ENCODE results near the gene DROSHA. TPM values are rescaled to one million over a fixed set of nuclear protein-coding genes. Genes with fewer than 3 reads are reported as not detected.

DROSHA gene
- total RNA-seq, 1 donor from 2014 or later: 58.6 TPM

- no peak overlapping the region for H3K4me3 ChIP-seq (ENCODE audit: low read depth, low read length)
- DNase-seq (ENCODE audit: low read depth): no peak
- TF ChIP-seq, protein P1, sequence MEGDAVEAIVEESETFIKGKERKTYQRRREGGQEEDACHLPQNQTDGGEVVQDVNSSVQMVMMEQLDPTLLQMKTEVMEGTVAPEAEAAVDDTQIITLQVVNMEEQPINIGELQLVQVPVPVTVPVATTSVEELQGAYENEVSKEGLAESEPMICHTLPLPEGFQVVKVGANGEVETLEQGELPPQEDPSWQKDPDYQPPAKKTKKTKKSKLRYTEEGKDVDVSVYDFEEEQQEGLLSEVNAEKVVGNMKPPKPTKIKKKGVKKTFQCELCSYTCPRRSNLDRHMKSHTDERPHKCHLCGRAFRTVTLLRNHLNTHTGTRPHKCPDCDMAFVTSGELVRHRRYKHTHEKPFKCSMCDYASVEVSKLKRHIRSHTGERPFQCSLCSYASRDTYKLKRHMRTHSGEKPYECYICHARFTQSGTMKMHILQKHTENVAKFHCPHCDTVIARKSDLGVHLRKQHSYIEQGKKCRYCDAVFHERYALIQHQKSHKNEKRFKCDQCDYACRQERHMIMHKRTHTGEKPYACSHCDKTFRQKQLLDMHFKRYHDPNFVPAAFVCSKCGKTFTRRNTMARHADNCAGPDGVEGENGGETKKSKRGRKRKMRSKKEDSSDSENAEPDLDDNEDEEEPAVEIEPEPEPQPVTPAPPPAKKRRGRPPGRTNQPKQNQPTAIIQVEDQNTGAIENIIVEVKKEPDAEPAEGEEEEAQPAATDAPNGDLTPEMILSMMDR (conservative IDR thresholded peaks at IDR 0.05; ENCODE audit: low read depth, low read length): no peak
These were observed 96.2 kb downstream of the DROSHA start for GRCh38 chr5:31435730-31436129.

GRCh38 chr5:31434898-31435297 lies 97.0 kb downstream of the DROSHA start:
- TF ChIP-seq, protein P1 (conservative IDR thresholded peaks at IDR 0.05; ENCODE audit: low read depth, low read length): no peak
- no peak overlapping the region for H3K4me3 ChIP-seq (ENCODE audit: low read depth, low read length)
- DNase-seq (ENCODE audit: low read depth): no peak

GRCh38 chr5:31433229-31433628 lies 98.7 kb downstream of the DROSHA start:
- TF ChIP-seq, protein P1 (conservative IDR thresholded peaks at IDR 0.05; ENCODE audit: low read depth, low read length): no peak
- DNase-seq (ENCODE audit: low read depth): no peak
- H3K4me3 ChIP-seq (ENCODE audit: low read depth, low read length): no peak overlapping the region

DNA sequence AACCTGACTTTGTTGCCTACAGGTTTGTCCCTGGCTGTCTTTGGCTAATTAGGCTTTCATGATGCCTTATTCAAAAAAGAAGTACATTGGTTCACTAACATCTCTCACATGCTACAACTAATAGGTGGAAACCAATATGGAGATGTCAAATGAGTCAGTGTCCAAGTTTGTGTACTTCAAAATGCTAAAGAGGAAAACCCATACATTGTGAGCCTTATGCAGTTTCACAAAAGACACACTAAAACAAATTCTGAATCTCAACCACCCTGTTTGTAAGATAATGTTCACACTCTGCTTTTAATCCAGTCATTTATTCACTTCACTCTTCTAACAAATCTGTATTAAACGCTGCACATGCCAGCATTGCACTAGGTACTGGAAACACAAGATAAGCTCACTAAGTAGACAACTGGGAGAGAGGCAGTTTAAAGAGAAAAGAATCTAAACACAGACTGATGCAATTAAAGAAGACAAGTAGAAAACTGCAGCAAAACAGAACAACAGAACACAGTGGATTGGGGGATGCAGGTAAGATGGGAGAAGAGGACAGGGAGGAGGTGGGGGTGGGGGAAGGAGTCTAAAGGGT lies 104.1 kb downstream of the DROSHA start:
- no peak for DNase-seq (ENCODE audit: low read depth)
- TF ChIP-seq, protein P1 (conservative IDR thresholded peaks at IDR 0.05; ENCODE audit: low read depth, low read length): no peak
- H3K4me3 ChIP-seq (ENCODE audit: low read depth, low read length): no peak overlapping the region

DNA sequence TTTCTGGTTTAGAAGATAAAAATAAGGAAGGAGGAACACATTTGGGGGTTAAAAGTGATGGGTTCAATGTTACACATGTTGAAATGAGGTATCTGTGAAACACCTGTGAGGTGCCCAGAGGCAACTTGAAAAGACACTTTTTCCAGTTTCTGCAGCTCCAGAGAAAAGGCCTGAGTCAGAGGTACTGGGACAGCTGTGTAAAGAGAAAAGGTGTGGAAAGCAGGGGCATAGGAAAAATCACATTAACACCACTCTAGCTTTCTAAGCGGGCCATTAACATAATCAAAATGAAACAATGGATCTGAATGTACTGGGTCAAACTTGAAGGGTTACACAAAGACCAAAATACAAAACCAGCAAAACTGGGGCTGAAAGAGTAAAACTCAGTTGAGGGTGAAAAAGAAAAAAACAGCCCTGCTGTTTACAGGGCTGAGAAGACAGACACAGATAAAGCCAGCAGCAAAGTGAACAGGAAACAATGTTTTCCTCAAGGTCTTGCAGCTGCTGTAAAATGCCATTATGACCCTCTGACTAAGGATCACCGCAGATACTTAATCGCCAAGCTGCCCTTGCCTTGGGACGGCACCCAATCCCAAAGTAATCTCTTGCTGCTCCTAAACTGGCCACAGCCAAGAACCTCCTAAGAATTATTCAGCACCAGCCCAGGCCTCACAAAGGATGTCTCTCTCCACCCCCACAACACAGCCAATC lies 104.7 kb downstream of the DROSHA start:
- TF ChIP-seq, protein P1 (conservative IDR thresholded peaks at IDR 0.05; ENCODE audit: low read depth, low read length): no peak
- no peak overlapping the region for H3K4me3 ChIP-seq (ENCODE audit: low read depth, low read length)
- no peak for DNase-seq (ENCODE audit: low read depth)

DNA sequence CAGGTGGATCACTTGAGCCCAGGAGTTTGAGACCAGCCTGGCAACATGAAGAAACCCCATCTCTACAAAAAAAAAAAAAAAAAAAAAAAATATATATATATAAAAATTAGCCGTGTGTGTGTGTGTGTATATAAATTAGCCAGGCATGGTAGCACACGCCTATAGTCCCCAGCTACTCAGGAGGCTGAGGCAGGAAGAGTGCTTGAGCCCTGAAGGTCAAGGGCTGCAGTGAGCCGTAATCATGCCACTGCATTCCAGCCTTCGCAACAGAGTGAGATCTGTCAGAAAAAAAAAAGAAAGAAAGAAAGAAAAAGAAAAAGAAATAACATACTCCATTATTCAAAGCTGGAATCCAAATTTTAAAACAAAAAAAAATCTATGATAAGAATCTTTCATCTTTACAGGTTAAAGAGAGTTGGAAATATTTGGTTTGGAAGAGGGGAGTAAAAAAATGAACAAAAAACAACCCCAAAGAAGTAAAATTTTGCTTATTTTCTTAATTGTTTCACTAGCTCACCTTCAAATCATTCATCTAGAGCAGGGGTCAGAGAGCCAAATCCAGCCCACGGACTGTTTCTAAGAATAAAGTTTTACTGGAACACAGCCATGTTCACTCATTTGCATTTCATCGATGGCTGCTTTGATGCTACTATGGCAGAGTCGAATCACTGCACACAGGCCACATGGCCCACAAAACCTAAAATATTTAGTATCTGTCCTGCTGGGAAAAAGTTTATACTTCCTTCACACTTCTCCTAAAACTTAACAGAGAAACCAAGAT lies 109.9 kb downstream of the DROSHA start:
- TF ChIP-seq, protein P1 (conservative IDR thresholded peaks at IDR 0.05; ENCODE audit: low read depth, low read length): no peak
- no peak for DNase-seq (ENCODE audit: low read depth)

More for the DNA sequence above, 109.9 kb downstream of the DROSHA start:
- no peak overlapping the region for H3K4me3 ChIP-seq (ENCODE audit: low read depth, low read length)

Data from epithelial cell of proximal tubule (primary cell).